Pancreas (tissue), 10 donors: Measurements from ENCODE around the gene SLCO4A1. TPM values are rescaled to one million over a fixed set of nuclear protein-coding genes. Genes with fewer than 3 reads are reported as not detected.

Experiments used
- ATAC-seq, 4 donors: fragments of 200-7000 bp; cut with Tn5 transposase; one replicate each; pipeline versions ENCODE4 v1.8.0 to v1.9.1; 2020; ENCODE audit warnings: mild to moderate bottlenecking in 4 of 4, moderate library complexity in 4 of 4
- DNase-seq, 6 donors: peaks; one replicate each; pipeline ENCODE4 v3.0.0-alpha.2; 2020
- FAIRE-seq: peaks from 2 replicates; lab custom pipeline; 2012; peaks lifted over from hg19 to GRCh38; lab: Jason Lieb, UNC
- H3K27ac ChIP-seq, 4 donors: fragments of 200-600 bp; sonication (generic); 1 replicate in 3 of 4; 2 replicates in 1 of 4; pipeline versions ENCODE4 v1.5.0 to v1.8.0; 2020
- H3K27me3 ChIP-seq, 4 donors: fragments of 200-600 bp; one replicate each; pipeline ENCODE4 v1.8.0; 2021
- H3K36me3 ChIP-seq, 3 donors: fragments of 200-600 bp; sonication (generic) in 1 of 3; one replicate each; pipeline versions ENCODE4 v1.5.0 to v1.8.0; 2020 to 2021
- H3K4me1 ChIP-seq, 3 donors: fragments of 200-600 bp; one replicate each; pipeline ENCODE4 v1.8.0; 2021
- H3K4me3 ChIP-seq, 4 donors: fragments of 200-600 bp; sonication (generic) in 2 of 4; one replicate each; pipeline versions ENCODE4 v1.5.0 to v1.8.0; 2020 to 2021
- H3K9me3 ChIP-seq, 4 donors: fragments of 200-600 bp; one replicate each; pipeline ENCODE4 v1.8.0; 2021
- WGBS, 2 donors: extraction: QIAGEN DNeasy Blood & Tissue Kit; methylation state at CpG; one replicate each; pipeline ENCODE4 v1.1.7; 2013; 5-methylcytosine and 5-hydroxymethylcytosine counted together
- intact Hi-C, 3 donors: fragments of 100-400 bp; cut with DNase I; formaldehyde crosslinking; loops; one replicate each; pipeline versions ENCODE4 v1.11.1 to v1.14.2; 2022
- polyA plus RNA-seq, 2 donors: library from polyadenylated mRNA; stranded (reverse); fragments of 200-250 nt; gene quantifications; one replicate each; pipeline ENCODE4 v1.2.3, GENCODE V29; 2013
- total RNA-seq, 6 donors: library from RNA; stranded (reverse); fragmentation: NEBNext Ultra II Directional in 4 of 6; extraction: Animal tissue kit (Norgen Biotek cat#: 25700) in 4 of 6; gene quantifications; one replicate each; pipeline versions ENCODE4 v1.2.1 to v1.2.4, GENCODE V29; 2021 to 2023
- TF ChIP-seq, protein P1 (sequence below), 4 donors: fragments of 200-600 bp; sonication (generic) in 3 of 4; IDR thresholded peaks; one replicate each; pipeline versions ENCODE4 v1.5.0 to v1.8.0; 2021; ENCODE audit warnings: antibody characterized with exemption in 4 of 4
- donor health status: healthy with polysubstance abuse.
- donor health status: DM: no; HTN: no; CAD: no; lungs with moderate emphysema.
- donor health status: DM: no; HTN: no; CAD: no.
- donor health status: control.
- donor health status: control.
- donor health status: Bipolar disorder and iron deficiency.
- donor health status: DM: yes; HTN: yes; CAD: no.
- donor health status: DM: no; HTN: no; CAD: no.
- donor health status: DM: no; HTN: no; CAD: no.
- donor health status: DM: yes; HTN: yes; CAD: no.

The SLCO4A1 gene
- total and polyA plus RNA-seq, 8 donors: 1.2 to 15.9 (median 2.2) TPM

DNA sequence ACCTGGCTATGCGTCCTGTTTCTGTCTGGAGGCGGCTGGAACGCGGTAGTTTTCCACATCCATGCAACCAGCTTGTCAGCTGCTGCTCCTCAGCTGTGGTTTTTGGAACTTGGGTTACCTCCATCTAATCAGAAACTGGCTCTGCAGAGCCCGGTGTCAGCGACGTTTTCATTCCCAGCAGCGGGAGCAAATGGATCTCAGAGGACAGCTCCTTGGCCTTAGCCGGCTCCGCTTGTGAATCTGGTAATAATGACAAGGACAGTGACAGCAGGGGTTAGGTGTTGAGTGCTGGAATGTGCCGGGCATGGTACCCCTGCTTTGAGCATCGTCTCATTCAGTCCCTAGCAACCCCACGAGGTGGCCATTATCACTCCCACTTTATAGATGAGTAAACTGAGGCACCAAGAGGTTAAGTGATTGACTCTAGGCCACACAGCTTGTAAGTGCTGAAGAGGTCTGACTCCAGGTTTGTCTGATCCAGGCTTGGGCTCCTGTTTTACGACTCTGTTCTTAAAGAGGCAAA lies 1.3 kb downstream of the SLCO4A1 start:
- ATAC-seq (peak in 1 of 4 donors; percentile 1), DNase-seq (no peak), FAIRE-seq (no peak)
- H3K9me3 ChIP-seq: no peaks in the 10 kb centered on the region
- WGBS, 2 donors: 21 to 28% methylated on average over 14 of the region's 14 CpGs
- TF ChIP-seq, protein P1, sequence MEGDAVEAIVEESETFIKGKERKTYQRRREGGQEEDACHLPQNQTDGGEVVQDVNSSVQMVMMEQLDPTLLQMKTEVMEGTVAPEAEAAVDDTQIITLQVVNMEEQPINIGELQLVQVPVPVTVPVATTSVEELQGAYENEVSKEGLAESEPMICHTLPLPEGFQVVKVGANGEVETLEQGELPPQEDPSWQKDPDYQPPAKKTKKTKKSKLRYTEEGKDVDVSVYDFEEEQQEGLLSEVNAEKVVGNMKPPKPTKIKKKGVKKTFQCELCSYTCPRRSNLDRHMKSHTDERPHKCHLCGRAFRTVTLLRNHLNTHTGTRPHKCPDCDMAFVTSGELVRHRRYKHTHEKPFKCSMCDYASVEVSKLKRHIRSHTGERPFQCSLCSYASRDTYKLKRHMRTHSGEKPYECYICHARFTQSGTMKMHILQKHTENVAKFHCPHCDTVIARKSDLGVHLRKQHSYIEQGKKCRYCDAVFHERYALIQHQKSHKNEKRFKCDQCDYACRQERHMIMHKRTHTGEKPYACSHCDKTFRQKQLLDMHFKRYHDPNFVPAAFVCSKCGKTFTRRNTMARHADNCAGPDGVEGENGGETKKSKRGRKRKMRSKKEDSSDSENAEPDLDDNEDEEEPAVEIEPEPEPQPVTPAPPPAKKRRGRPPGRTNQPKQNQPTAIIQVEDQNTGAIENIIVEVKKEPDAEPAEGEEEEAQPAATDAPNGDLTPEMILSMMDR (IDR thresholded peaks at IDR 0.05): no peak
- no peaks in the 10 kb centered on the region for H3K36me3 ChIP-seq
- no peak overlapping the region for H3K27ac ChIP-seq
- no peaks in the 10 kb centered on the region for H3K27me3 ChIP-seq
- peaks cover 0 to 13% (median 5%) of the 10 kb centered on the region in 3 donors for H3K4me1 ChIP-seq
- H3K4me3 ChIP-seq: peak overlapping the region in 2 of 4 donors; percentile 41 to 47
- intact Hi-C loops: no loop called here

DNA sequence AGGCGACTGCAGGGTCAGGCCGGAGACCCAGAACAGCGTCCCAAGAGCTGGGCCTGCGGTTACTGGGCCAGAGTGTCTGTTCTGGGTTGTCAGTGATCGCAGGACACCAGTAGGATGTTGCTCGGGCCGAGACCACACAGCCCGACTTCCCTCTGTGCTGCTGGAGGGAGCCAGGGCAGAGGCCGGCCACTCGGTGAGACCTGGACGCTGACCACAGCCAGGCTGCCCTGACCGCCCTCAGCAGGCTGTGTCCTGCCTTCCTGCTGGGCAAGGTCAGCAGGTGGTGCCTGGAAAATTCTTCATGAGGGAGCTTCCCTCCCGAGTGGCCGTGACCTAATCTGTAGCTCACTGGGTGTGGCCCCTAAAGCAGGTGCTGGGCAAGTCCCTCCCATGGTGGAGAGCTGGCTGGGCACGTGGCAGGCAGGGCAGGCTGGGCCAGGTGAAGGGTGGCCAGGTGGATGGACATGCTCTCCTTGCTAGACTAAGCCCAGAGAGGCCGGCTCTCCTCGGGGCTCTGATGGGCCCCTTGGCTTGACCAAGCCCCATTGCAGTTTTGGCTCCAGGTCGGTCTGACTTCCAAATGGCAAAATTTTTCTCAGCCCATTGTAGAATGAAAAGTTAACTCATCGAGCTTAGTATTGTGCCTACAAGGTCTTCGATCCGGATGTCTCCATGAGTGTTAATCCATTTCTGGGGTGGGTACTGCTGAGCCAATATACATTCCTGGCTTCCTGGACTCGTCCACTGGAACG lies 1.9 kb downstream of the SLCO4A1 start:
- TF ChIP-seq, protein P1 (IDR thresholded peaks at IDR 0.05): no peak
- DNase-seq: no peak
- Histone ChIP-seq H3K36me3 (no peaks in the 10 kb centered on the region), H3K4me1 (peaks cover 0 to 13% (median 5%) of the 10 kb centered on the region in 3 donors), H3K9me3 (no peaks in the 10 kb centered on the region), H3K27me3 (no peaks in the 10 kb centered on the region), H3K4me3 (no peak overlapping the region), H3K27ac (no peak overlapping the region)
- intact Hi-C loops: no loop called here
- 72 to 75% methylated on average over 23 of the region's 23 CpGs for WGBS, 2 donors
- ATAC-seq: peak in 1 of 4 donors; percentile 8
- FAIRE-seq: no peak

DNA sequence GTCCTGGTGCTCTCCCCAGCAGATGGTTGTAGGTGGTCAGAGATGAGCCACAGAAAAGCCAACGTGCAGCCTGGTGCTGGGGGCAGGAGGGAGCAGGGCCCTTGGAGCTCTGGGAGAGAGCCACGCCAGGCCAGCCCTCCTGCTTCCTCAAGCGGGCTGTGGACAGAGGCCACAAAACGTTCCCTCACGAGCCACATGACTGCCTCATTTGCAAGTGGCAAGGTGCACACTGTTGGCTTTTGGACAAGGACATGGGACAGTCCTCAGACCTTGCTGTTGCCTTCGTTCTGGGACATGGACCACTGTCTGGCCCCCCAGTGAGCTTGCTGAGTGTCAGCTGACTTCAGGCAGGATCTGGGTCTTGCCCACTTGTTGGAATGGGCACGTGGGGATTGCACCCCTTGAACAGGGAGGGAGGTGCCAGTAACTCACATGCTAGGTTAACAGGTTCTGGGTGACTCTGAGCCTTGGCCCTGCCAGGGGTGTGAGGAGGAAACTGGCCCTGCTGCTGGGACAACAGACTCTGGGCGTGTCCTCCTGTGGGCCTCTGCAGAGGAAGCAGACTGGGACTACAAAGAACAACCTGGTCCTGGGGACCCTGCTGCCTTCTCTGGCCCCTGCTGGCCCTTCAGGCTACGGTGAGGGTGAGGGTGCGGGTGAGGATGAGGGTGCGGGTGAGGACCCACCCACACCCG lies 2.6 kb downstream of the SLCO4A1 start:
- WGBS, 2 donors: 69 to 70% methylated on average over 11 to 12 of the region's 12 CpGs
- ATAC-seq: no peak
- intact Hi-C loops: no loop called here
- TF ChIP-seq, protein P1 (IDR thresholded peaks at IDR 0.05): no peak
- no peaks in the 10 kb centered on the region for H3K36me3 ChIP-seq
- H3K4me3 ChIP-seq: no peak overlapping the region
- no peak overlapping the region for H3K27ac ChIP-seq
- FAIRE-seq: no peak
- H3K4me1 ChIP-seq: peaks cover 0 to 13% (median 5%) of the 10 kb centered on the region in 3 donors
- H3K9me3 ChIP-seq: no peaks in the 10 kb centered on the region
- no peaks in the 10 kb centered on the region for H3K27me3 ChIP-seq
- no peak for DNase-seq

DNA sequence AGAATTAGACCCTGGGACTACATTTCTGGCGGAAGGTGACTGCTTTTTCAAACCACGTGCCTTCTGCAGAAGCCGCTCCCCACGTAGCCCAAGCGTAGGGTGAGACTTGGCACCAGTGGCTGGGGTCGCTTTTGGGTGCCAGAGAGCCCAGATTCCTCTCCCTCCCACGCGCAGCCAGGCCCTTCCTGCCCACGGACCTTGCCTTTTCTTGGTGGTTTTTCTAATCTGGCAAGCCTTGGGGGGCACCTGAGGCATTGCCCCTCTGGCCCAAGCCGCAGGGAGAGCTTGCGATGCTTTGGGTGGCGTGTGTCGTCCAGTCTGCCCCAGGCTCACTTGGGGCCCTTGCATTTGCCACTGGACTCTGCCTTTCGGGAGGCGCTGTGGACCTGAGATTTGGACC lies 3.3 kb downstream of the SLCO4A1 start:
- Histone ChIP-seq H3K4me3 (no peak overlapping the region), H3K27me3 (no peaks in the 10 kb centered on the region), H3K27ac (no peak overlapping the region), H3K4me1 (peaks cover 0 to 13% (median 5%) of the 10 kb centered on the region in 3 donors), H3K9me3 (no peaks in the 10 kb centered on the region), H3K36me3 (no peaks in the 10 kb centered on the region)
- DNase-seq (no peak), ATAC-seq (no peak), FAIRE-seq (no peak)
- WGBS, 2 donors: 80 to 91% methylated on average over 15 of the region's 15 CpGs
- TF ChIP-seq, protein P1 (IDR thresholded peaks at IDR 0.05): no peak
- intact Hi-C loops: no loop called here
